Right cardiac atrium (tissue), 5 donors: ENCODE results near the gene PCDHGA8. TPM values are rescaled to one million over a fixed set of nuclear protein-coding genes. Genes with fewer than 3 reads are reported as not detected.
"Not testable (repeated sequence)": the region's sequence is repeated elsewhere in the genome, so short reads cannot be mapped to it uniquely, and the experiment has no call there.

Source experiments
- ATAC-seq, 2 donors: fragments of 200-7000 bp; cut with Tn5 transposase; one replicate each; pipeline versions ENCODE4 v1.8.0 to v1.9.1; 2020; ENCODE audit warnings: moderate library complexity in 2 of 2, mild to moderate bottlenecking in 1 of 2
- DNase-seq, 3 donors: peaks; one replicate each; pipeline ENCODE4 v3.0.0-alpha.2; 2020
- H3K27ac ChIP-seq: one replicate; pipeline ENCODE4 v1.5.1; 2013; ENCODE audit warnings: mild to moderate bottlenecking, low read length, control low read depth, moderate library complexity
- H3K27me3 ChIP-seq: one replicate; pipeline ENCODE4 v1.6.1; 2013; ENCODE audit not compliant: control insufficient read depth, insufficient read depth
- H3K4me1 ChIP-seq: one replicate; pipeline ENCODE4 v1.6.1; 2013; ENCODE audit warnings: low read length; ENCODE audit not compliant: control insufficient read depth, insufficient read depth
- H3K4me3 ChIP-seq: one replicate; pipeline ENCODE4 v1.5.1; 2013; ENCODE audit warnings: low read length, control low read depth
- H3K9me3 ChIP-seq: one replicate; pipeline ENCODE4 v1.6.1; 2013; ENCODE audit warnings: low read length; ENCODE audit not compliant: control insufficient read depth
- WGBS: extraction: QIAGEN DNeasy Blood & Tissue Kit; methylation state at CpG from one replicate; pipeline ENCODE4 v1.1.7; 2013; 5-methylcytosine and 5-hydroxymethylcytosine counted together
- intact Hi-C, 4 donors: fragments of 100-400 bp; cut with DNase I; formaldehyde crosslinking; loops; one replicate each; pipeline versions ENCODE4 v1.11.0 to v1.14.0; 2022 to 2023
- polyA plus RNA-seq: library from polyadenylated mRNA; stranded (reverse); fragments of 200-250 nt; gene quantifications from one replicate; pipeline ENCODE4 v1.2.3, GENCODE V29; 2013
- total RNA-seq, 4 donors: library from RNA; stranded (reverse); fragmentation: NEBNext Ultra II Directional; extraction: Animal tissue kit (Norgen Biotek cat#: 25700); gene quantifications; one replicate each; pipeline ENCODE4 v1.2.1, GENCODE V29; 2021
- donor health status: healthy with polysubstance abuse.
- donor health status: DM: no; HTN: yes; CAD: no.
- donor health status: DM: no; HTN: no; CAD: no.
- donor health status: DM: no; HTN: yes; CAD: no; lungs with severe emphysema.
- donor health status: DM: yes; HTN: yes; CAD: no.

PCDHGA8 gene
- total and polyA plus RNA-seq, 5 donors = 1.3 to 5.2 (median 4.2) TPM

GRCh38 chr5:141411575-141411974 is 19.1 kb downstream of the PCDHGA8 start:
- WGBS = 65% methylated on average over 3 of the region's 3 CpGs
- Histone ChIP-seq H3K4me3 (no peak overlapping the region), H3K4me1 (no peaks in the 10 kb centered on the region), H3K9me3 (peaks cover 3% of the 10 kb centered on the region), H3K27me3 (no peaks in the 10 kb centered on the region), H3K27ac (no peak overlapping the region)
- intact Hi-C loops = loop anchor here in 1 of 4 donors (10.0 kb wide), 1 partner anchor 113 kb away; no protein-coding TSS in a partner anchor
- DNase-seq = no peak
- no peak for ATAC-seq

- no peaks in the 10 kb centered on the region for H3K27me3 ChIP-seq
- H3K27ac ChIP-seq = no peak within 1 kb of the TSS
- peak within 1 kb of the TSS; percentile 32 for H3K4me3 ChIP-seq
- H3K4me1 ChIP-seq = no peaks in the 10 kb centered on the region
- intact Hi-C loops = loop anchor here in 1 of 4 donors (10.0 kb wide), 1 partner anchor 112 kb away; no protein-coding TSS in a partner anchor
- DNase-seq (no peak), ATAC-seq (peak in 1 of 2 donors; percentile 50)
- 24% methylated on average over 31 of the region's 31 CpGs for WGBS
- peaks cover 3% of the 10 kb centered on the region for H3K9me3 ChIP-seq
Observed at GRCh38 chr5:141412854-141413539, 20.6 kb downstream of the PCDHGA8 start, which contains the start of gene PCDHGA10. Gene PCDHGA10 (plus strand): TSS chr5:141412987. CDS start chr5:141413176, 189 bp downstream.

GRCh38 chr5:141413540-141414069 is 21.2 kb downstream of the PCDHGA8 start:
- peaks cover 5% of the 10 kb centered on the region for H3K9me3 ChIP-seq
- WGBS = 24% methylated on average over 25 of the region's 25 CpGs
- H3K27me3 ChIP-seq = no peaks in the 10 kb centered on the region
- H3K27ac ChIP-seq = no peak overlapping the region
- ATAC-seq = no peak
- intact Hi-C loops = loop anchor here in 1 of 4 donors (10.0 kb wide), 1 partner anchor 111 kb away; no protein-coding TSS in a partner anchor
- H3K4me3 ChIP-seq = peak overlapping the region; percentile 32
- no peak for DNase-seq
- no peaks in the 10 kb centered on the region for H3K4me1 ChIP-seq

- intact Hi-C loops = loop anchor here in 2 of 4 donors (5.0 to 10.0 kb wide), 2 partner anchors 110 to 143 kb away; no protein-coding TSS in a partner anchor
- H3K9me3 ChIP-seq, ATAC-seq, H3K4me1 ChIP-seq, DNase-seq, H3K27me3 ChIP-seq, H3K4me3 ChIP-seq, H3K27ac ChIP-seq: not testable (repeated sequence)
- 28% methylated on average over 46 of the region's 46 CpGs for WGBS
Observed at GRCh38 chr5:141414548-141415274, 22.3 kb downstream of the PCDHGA8 start.

- not testable (repeated sequence) for DNase-seq, H3K9me3 ChIP-seq, H3K27me3 ChIP-seq, H3K27ac ChIP-seq, H3K4me1 ChIP-seq, ATAC-seq, H3K4me3 ChIP-seq
- intact Hi-C loops = loop anchor here in 2 of 4 donors (5.0 to 10.0 kb wide), 2 partner anchors 110 to 142 kb away; no protein-coding TSS in a partner anchor
- WGBS = 29% methylated on average over 24 of the region's 24 CpGs
Observed at GRCh38 chr5:141415275-141415618, 22.8 kb downstream of the PCDHGA8 start.

GRCh38 chr5:141417494-141418172 is 25.2 kb downstream of the PCDHGA8 start, which contains the start of gene PCDHGB7:
Gene PCDHGB7 (plus strand): TSS chr5:141417677. CDS start chr5:141417860, 183 bp downstream.
- Histone ChIP-seq H3K9me3 (peaks cover 15% of the 10 kb centered on the region), H3K4me3 (peak within 1 kb of the TSS; percentile 61)
- peak; percentile 93 to 96 for ATAC-seq
- not testable (repeated sequence) for H3K4me1 ChIP-seq, H3K27me3 ChIP-seq, H3K27ac ChIP-seq
- intact Hi-C loops = loop anchor here in 2 of 4 donors (5.0 to 10.0 kb wide), 2 partner anchors 107 to 140 kb away; no protein-coding TSS in a partner anchor
- 6% methylated on average over 47 of the region's 47 CpGs for WGBS
- DNase-seq = peak; percentile 71 to 92 (median 90)

GRCh38 chr5:141419074-141419880 is 26.8 kb downstream of the PCDHGA8 start:
- no peak for ATAC-seq
- H3K4me1 ChIP-seq = peaks cover 2% of the 10 kb centered on the region
- H3K4me3 ChIP-seq = no peak overlapping the region
- DNase-seq = no peak
- WGBS = 30% methylated on average over 74 of the region's 74 CpGs
- H3K27me3 ChIP-seq = no peaks in the 10 kb centered on the region
- intact Hi-C loops = loop anchor here in 2 of 4 donors (5.0 to 10.0 kb wide), 2 partner anchors 106 to 138 kb away; no protein-coding TSS in a partner anchor
- peaks cover 18% of the 10 kb centered on the region for H3K9me3 ChIP-seq
- no peak overlapping the region for H3K27ac ChIP-seq

- peak in 1 of 2 donors; percentile 39 for ATAC-seq
- intact Hi-C loops = loop anchor here in 2 of 4 donors (10.0 kb wide), 2 partner anchors 46 to 104 kb away; partner anchors contain the start of genes PCDHGA6 (in 1 of the 2) and PCDHGB3 (in 1 of the 2)
- Histone ChIP-seq H3K4me1 (peaks cover 2% of the 10 kb centered on the region), H3K4me3 (peak within 1 kb of the TSS; percentile 49), H3K9me3 (peaks cover 16% of the 10 kb centered on the region), H3K27ac (no peak within 1 kb of the TSS), H3K27me3 (no peaks in the 10 kb centered on the region)
- 13% methylated on average over 42 of the region's 42 CpGs for WGBS
- DNase-seq = peak in 1 of 3 donors; percentile 56
Observed at GRCh38 chr5:141420855-141421488, 28.5 kb downstream of the PCDHGA8 start, which contains the start of gene PCDHGA11. Gene PCDHGA11 (plus strand): TSS chr5:141421051. CDS start chr5:141421228, 177 bp downstream.

- Histone ChIP-seq H3K4me3 (peak overlapping the region; percentile 49), H3K4me1 (peaks cover 2% of the 10 kb centered on the region), H3K27ac (no peak overlapping the region), H3K27me3 (no peaks in the 10 kb centered on the region), H3K9me3 (peaks cover 19% of the 10 kb centered on the region)
- WGBS = 14% methylated on average over 13 of the region's 13 CpGs
- ATAC-seq = no peak
- intact Hi-C loops = loop anchor here in 2 of 4 donors (10.0 kb wide), 2 partner anchors 47 to 103 kb away; partner anchors contain the start of genes PCDHGA6 (in 1 of the 2) and PCDHGB3 (in 1 of the 2)
- no peak for DNase-seq
Observed at GRCh38 chr5:141421489-141421855, 29.0 kb downstream of the PCDHGA8 start.
